Left ventricle myocardium inferior (tissue), 1 donor: ENCODE results near the gene PTGS1. TPM values are rescaled to one million over a fixed set of nuclear protein-coding genes. Genes with fewer than 3 reads are reported as not detected.
"Not testable (repeated sequence)": the region's sequence is repeated elsewhere in the genome, so short reads cannot be mapped to it uniquely, and the experiment has no call there.

Experiments
- DNase-seq: peaks from one replicate; pipeline ENCODE4 v3.0.0-alpha.2; 2020
- H3K27ac ChIP-seq: fragments of 200-600 bp; replicated peaks from 2 replicates; pipeline ENCODE4 v1.8.0; 2021
- H3K27me3 ChIP-seq: fragments of 200-600 bp; 2 replicates; pipeline ENCODE4 v1.8.0; 2021; ENCODE audit warnings: low read depth
- H3K36me3 ChIP-seq: fragments of 200-600 bp; 2 replicates; pipeline ENCODE4 v1.8.0; 2021
- H3K4me1 ChIP-seq: fragments of 200-600 bp; 2 replicates; pipeline ENCODE4 v1.8.0; 2021
- H3K4me3 ChIP-seq: fragments of 200-600 bp; 2 replicates; pipeline ENCODE4 v1.8.0; 2021; ENCODE audit warnings: mild to moderate bottlenecking, moderate library complexity
- H3K9me3 ChIP-seq: fragments of 200-600 bp; replicated peaks from 2 replicates; pipeline ENCODE4 v1.8.0; 2021
- CTCF ChIP-seq: fragments of 200-600 bp; IDR thresholded peaks from 2 replicates; pipeline ENCODE4 v1.8.0; 2021; ENCODE audit warnings: antibody characterized with exemption, mild to moderate bottlenecking, borderline replicate concordance
- intact Hi-C: fragments of 100-400 bp; cut with micrococcal nuclease; formaldehyde crosslinking; loops from one replicate; pipeline ENCODE4 v1.11.0; 2022
- total RNA-seq: library from RNA; stranded (reverse); fragmentation: NEBNext Ultra II Directional; extraction: Animal tissue kit (Norgen Biotek cat#: 25700); gene quantifications from one replicate; pipeline ENCODE4 v1.2.1, GENCODE V29; 2021
- donor health status: DM: no; HTN: yes; CAD: no; lungs with severe emphysema.

Gene PTGS1
- total RNA-seq, 1 donor from 2014 or later = 6.7 TPM

- Histone ChIP-seq H3K4me3 (no peak overlapping the region), H3K27ac (no peak overlapping the region), H3K36me3 (no peaks in the 10 kb centered on the region), H3K27me3 (peaks cover 25% of the 10 kb centered on the region), H3K9me3 (peaks cover 21% of the 10 kb centered on the region), H3K4me1 (no peaks in the 10 kb centered on the region)
- intact Hi-C loops = no loop called here
- TF ChIP-seq CTCF = no peak
- no peak for DNase-seq
Measured at GRCh38 chr9:122402874-122403273, 32.0 kb downstream of the PTGS1 start.

GRCh38 chr9:122403381-122404000 lies 32.7 kb downstream of the PTGS1 start:
- H3K27ac ChIP-seq = no peak overlapping the region
- intact Hi-C loops = no loop called here
- peaks cover 22% of the 10 kb centered on the region for H3K27me3 ChIP-seq

GRCh38 chr9:122405304-122406069 lies 34.7 kb downstream of the PTGS1 start:
- H3K36me3 ChIP-seq, H3K4me3 ChIP-seq, H3K4me1 ChIP-seq, intact Hi-C loops, H3K27ac ChIP-seq, DNase-seq: not testable (repeated sequence)
- H3K9me3 ChIP-seq = peaks cover 10% of the 10 kb centered on the region
- H3K27me3 ChIP-seq = peaks cover 15% of the 10 kb centered on the region

More at GRCh38 chr9:122403381-122404000, 32.7 kb downstream of the PTGS1 start:
- no peak for DNase-seq
- H3K9me3 ChIP-seq = peaks cover 21% of the 10 kb centered on the region
- no peaks in the 10 kb centered on the region for H3K4me1 ChIP-seq
- no peak overlapping the region for H3K4me3 ChIP-seq
- H3K36me3 ChIP-seq = no peaks in the 10 kb centered on the region
- TF ChIP-seq CTCF = no peak

GRCh38 chr9:122406070-122406890 lies 35.5 kb downstream of the PTGS1 start:
- no peak for TF ChIP-seq CTCF
- H3K27ac ChIP-seq = no peak overlapping the region
- peaks cover 15% of the 10 kb centered on the region for H3K27me3 ChIP-seq
- no peaks in the 10 kb centered on the region for H3K4me1 ChIP-seq
- no peaks in the 10 kb centered on the region for H3K36me3 ChIP-seq
- H3K4me3 ChIP-seq = no peak overlapping the region
- peaks cover 4% of the 10 kb centered on the region for H3K9me3 ChIP-seq
- intact Hi-C loops = no loop called here
- DNase-seq = no peak

GRCh38 chr9:122414108-122414507 lies 43.3 kb downstream of the PTGS1 start:
- H3K4me1 ChIP-seq, H3K27ac ChIP-seq, intact Hi-C loops, DNase-seq, H3K36me3 ChIP-seq, H3K4me3 ChIP-seq, H3K27me3 ChIP-seq, H3K9me3 ChIP-seq: not testable (repeated sequence)

- H3K27me3 ChIP-seq = peaks cover 11% of the 10 kb centered on the region
- intact Hi-C loops = no loop called here
- H3K27ac ChIP-seq = no peak overlapping the region
- no peaks in the 10 kb centered on the region for H3K4me1 ChIP-seq
- no peak for TF ChIP-seq CTCF
- no peak overlapping the region for H3K4me3 ChIP-seq
- no peaks in the 10 kb centered on the region for H3K36me3 ChIP-seq
- H3K9me3 ChIP-seq = peaks cover 26% of the 10 kb centered on the region
- DNase-seq = no peak
Measured at GRCh38 chr9:122418016-122418415, 47.2 kb downstream of the PTGS1 start.
